Measurements from ENCODE around the gene TMEM225B.
"Not testable (repeated sequence)": the region's sequence is repeated elsewhere in the genome, so short reads cannot be mapped to it uniquely, and the experiment has no call there.

The TMEM225B gene, protein sequence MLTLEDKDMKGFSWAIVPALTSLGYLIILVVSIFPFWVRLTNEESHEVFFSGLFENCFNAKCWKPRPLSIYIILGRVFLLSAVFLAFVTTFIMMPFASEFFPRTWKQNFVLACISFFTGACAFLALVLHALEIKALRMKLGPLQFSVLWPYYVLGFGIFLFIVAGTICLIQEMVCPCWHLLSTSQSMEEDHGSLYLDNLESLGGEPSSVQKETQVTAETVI

DNA sequence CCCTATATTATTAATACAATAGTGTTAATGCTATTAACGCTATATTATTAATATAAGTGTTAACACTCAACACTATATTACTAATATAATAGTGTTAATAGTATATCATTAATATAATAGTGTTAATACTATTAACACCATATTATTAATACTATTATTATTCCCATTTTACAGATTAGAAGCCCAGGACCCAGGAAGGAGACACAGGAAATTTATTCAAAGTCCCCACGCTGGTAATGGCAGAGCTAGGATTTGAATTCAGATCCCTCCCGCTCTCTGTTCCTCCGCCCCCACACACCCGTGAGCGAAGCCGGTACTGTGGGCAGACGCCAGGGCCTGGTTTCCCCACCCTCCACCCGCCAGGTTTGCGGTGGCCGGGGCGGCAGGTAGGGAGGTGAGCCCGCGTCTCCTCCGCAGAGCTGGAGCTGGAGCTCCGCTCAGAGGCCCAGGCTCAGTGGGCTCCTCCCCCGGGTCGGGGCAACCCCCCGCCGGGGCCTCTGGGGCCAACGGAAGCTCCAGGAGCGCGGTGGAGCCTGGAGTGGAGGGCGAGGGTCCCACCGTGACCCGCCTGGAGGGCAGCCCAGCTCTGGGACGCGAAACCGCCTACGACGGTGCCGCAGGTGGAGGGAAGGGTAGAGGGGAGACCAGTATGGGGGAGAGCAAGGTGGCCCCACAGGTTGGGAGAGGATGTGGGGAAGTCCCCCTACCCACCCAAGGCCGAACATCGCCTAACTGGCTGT, at the start of gene TMEM225B:
TSS of gene TMEM225B (plus strand) at position 506 of the 740 bp plus-strand sequence. CDS start 6,122 bp downstream, outside the sequence.
- DNase-seq: peak; percentile 16

- DNase-seq: not testable (repeated sequence)
Measured at GRCh38 chr7:99549545-99549944, 48.5 kb upstream of the TMEM225B start.

DNA sequence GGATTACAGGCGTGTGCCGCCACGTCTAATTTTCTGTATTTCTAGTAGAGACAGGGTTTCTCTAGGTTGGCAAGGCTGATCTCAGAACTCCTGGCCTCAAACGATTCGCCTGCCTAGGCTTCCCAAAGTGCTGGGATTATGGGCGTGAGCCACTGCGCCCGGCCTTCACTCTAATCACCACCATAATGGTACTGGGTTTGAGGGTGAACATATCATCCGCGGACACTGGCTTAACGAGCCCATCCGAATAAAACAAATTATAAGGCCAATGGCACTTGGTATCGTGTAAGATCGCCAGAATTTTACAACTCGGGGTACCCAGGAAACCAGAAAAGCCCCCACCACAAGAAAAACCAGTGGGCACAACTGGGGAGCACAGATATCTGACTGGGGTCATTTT, 46.7 kb upstream of the TMEM225B start:
- DNase-seq: no peak

GRCh38 chr7:99551767-99552463, 46.2 kb upstream of the TMEM225B start, which contains the start of gene FAM200A:
Gene FAM200A, minus strand, starts transcription at chr7:99552114. Its CDS starts 3,707 bp downstream, at chr7:99548407.
- peak; percentile 99 for DNase-seq

GRCh38 chr7:99553039-99553438, 45.0 kb upstream of the TMEM225B start:
- no peak for DNase-seq

GRCh38 chr7:99554939-99555338, 43.1 kb upstream of the TMEM225B start:
- no peak for DNase-seq

DNA sequence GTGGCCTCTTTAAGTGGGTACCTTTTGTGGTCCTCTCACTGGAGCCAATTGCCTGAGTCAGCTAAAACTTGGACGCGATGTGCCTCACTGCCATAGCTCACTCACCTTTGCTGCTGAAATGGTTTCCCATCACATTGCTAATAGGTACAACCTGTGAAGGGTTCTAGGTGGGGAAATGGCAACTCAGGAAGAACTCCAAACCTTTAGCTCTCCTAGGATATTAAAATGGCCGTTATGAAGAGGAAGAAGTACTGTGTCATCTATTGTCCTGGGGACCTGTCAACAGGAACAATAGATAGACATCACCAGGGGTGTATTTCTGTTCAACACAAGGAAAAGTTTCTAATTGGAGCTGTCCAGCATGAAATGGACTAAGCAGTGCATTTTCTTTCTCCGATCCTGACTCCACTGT, 40.9 kb upstream of the TMEM225B start:
- no peak for DNase-seq

- no peak for DNase-seq
Measured at GRCh38 chr7:99557940-99558305, 40.1 kb upstream of the TMEM225B start.

DNA sequence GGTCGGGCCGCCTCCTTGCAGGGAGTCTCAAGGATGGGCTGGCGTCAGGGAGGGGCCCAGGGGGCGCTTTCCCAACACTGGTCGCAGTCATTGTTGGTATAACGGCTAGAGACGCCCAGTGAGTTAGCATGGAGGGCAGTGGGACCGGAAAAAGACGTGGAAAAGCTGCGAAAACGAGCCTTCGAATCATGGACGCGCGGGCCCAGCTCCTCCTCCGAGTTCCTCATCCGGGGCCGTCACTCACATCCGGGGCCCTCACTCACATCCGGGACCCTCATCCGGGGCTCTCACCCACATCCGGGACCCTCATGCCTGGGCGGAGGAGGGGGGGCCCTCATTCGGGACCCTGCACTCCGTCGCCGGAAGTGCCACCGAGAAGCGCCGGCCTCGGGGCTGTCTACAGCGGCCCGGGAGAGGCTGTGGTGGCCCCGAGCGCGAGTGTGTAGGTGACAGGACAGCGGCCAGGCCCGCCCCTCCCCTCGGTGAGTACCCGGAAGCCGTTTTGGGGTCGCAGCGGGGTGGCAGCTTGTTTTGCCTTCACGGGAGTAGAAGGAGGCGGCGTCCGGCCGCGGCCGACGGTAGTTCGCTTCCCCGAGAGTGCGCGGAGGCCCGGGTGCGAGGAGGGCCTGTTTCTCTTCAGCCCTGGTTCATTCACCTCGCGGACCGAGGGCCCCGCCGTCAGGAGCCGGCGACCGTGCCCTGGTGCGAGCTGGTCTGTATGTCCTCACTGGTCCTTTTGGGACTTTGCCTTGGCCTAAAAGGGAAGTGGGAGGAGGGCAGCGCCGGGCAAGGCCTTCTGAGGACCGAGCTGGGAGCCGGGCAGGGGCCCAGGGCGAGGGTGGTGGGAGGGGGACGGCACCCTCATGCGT, 39.5 kb upstream of the TMEM225B start, which contains the start of gene ZNF655:
TSS of gene ZNF655 (plus strand) at position 337 of the 869 bp plus-strand sequence. CDS start 1,918 bp downstream, outside the sequence.
- DNase-seq: peak; percentile 97

DNA sequence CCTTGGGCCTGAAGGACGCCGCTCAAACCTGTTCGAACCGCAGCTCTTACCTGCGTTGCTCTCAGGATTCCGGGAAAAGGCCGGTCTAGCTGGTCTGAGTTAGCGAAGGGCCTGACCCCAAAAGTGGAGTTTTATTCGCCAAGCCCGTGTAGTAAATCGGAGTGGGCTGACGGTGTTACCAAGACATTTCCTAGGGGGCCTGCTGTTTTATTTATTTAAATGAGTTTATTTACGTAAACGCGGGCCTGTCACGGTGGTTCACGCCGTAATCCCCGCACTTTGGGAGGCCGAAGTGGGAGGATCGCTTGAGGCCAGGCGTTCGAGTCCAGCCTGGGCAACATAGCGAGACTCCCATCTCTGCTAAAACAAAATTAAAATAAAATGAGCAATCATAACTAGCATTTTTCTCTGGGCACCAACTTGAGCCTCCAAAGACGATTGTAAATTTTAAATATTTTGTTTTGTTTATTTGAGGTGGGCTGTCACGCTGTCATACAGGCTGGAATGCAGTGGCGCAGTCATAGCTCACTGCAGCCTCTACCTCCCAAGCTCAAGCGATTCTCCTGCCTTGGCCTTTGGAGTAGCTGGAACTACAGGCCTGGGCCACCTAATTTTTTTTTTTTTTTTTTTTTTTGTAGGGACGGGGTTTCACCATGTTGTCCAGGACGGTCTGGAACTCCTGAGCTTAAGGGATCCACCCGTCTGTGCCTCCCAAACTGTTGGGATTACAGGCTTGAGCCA, 38.7 kb upstream of the TMEM225B start:
- DNase-seq: no peak

DNA sequence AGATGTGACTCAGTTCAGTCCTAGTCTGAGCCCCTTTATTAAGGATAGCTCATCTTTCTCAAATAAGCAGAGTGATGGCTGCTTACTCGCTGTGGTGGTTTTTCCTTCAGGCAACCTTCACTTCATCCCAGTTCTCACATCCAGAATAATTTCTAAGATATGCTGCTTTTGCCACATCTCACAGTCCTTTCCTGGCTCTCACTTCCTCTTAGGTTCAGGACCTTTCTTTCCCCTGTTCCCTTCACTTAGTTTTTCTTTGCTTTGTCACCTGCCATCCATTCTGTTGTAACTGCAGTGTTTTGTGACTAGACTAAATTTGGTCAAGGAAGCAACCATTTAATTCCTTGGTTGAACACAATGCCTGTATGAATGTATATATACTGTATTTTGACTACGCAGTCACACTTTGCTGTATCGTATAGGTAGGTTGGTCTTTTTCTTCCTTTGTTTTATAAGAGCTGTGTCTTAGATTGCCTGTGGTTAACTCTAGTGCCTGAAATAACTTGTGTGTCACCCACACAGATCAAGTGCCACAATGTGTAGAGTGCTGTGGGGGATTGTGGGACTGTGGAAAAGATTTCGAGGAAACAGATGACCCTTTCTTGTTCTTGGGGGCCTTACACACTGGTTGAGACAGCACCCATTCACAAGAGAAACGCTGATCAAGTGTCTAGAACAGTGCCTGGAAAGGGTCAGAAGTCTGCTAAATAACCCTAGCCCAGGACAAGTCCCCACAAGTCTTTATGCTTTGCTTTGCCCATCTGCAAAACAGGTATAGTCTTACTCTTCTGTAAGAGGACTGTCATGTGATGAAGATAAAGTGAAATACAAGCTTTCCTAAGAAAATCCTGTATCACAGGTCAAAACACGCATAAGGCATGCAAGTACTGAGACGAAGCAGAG, 37.0 kb upstream of the TMEM225B start:
- no peak for DNase-seq

GRCh38 chr7:99561737-99562051, 36.4 kb upstream of the TMEM225B start:
- no peak for DNase-seq

DNA sequence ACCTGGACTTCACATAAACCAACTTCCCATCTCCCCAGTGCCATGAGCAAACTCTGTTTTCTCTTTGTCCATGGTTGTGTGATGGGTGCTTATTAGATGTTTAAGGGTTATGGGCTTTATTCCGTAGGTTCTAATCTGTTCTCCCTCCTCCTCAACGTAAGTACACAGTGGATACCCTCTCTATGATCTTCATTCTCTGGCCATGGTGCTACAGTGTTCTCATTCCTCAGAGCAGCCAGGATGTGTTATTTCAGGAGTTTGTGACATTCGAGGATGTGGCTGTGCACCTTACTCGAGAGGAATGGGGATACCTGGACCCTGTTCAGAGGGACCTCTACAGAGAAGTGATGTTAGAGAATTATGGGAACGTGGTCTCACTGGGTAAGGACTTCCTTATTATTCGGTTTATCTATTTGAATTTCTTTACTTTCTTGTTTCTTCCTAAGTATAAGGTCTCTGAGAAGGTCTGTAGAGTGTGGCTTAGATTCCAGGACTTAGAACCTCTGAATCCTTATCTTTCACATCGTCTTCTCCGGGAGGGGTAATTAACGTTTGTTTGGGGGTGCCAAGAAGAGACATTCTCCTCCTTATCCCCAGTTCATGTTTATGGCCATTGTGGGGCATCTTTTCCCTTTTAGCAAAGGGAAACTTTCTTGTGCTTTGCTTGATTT, 35.8 kb upstream of the TMEM225B start:
- no peak for DNase-seq

- peak; percentile 38 for DNase-seq
Measured at GRCh38 chr7:99562832-99563231, 35.2 kb upstream of the TMEM225B start.

DNA sequence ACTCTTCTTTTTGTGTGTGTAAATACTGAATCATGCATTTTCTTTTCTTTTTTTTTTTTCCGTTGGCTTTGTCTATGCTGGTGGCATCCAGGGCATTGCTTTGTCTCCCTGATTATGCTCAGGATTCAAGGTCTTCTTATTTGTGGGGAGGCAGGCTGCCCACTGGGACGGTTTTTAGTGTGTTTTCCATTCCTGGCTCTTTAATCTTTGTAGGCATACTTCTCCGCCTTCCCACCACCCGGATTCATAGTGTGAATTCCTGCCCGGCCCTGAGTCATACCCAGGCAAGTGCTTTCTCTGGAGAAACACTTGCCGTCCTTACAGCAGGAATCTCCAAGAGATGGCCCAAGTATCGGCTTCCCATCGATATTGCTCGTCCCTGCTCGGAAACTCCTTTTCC, 34.4 kb upstream of the TMEM225B start:
- no peak for DNase-seq

- not testable (repeated sequence) for DNase-seq
Measured at GRCh38 chr7:99568770-99569169, 29.3 kb upstream of the TMEM225B start.

- no peak for DNase-seq
Measured at GRCh38 chr7:99571768-99572167, 26.3 kb upstream of the TMEM225B start.

- DNase-seq: no peak
Measured at GRCh38 chr7:99573257-99573656, 24.8 kb upstream of the TMEM225B start.

DNA sequence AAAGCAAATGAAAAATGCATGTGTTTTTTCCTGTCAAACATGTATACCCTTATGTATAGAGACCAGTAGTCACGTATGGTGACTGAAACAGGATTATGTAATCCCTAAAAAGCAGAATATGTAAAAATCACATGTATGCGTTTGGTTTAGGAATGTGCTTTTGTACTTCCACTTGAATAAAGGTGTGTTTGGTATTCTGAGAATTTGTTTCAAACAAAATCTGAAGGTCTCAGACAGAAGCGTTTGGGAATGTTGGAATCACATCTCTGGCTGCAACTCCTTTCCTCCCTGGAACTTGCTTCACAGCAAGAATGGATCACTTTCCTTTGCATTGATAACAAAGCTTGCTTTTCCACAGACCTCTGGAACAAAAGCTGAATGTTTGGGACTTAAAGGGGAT, 21.8 kb upstream of the TMEM225B start:
- no peak for DNase-seq

GRCh38 chr7:99579281-99579955, 18.6 kb upstream of the TMEM225B start:
- peak; percentile 17 for DNase-seq

Data from NCI-H69 (cell line).